ENCODE data around the gene DEPDC5. TPM values are rescaled to one million over a fixed set of nuclear protein-coding genes. Genes with fewer than 3 reads are reported as not detected.

The DEPDC5 gene
- total RNA-seq, 1 donor from 2014 or later = 33.0 TPM

DNA sequence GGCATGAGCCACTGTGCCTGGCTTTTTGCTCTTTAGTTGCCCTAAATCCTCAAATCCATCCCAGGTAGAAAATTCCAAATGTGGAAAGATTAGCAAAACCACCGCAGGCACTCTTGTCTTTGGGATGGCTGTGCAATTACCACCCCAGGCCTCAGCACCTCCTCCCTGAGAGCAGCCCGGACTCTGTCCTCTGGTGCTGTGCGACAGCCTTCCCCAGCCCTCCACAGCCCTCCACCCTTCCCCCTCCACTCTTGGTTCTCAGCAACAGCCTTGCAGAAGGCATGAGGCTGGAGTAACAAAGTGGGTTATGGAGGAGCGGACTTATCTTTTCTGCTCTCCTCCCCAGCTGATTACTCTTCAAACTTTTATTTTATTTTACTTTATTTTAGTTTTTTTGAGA lies 145.8 kb downstream of the DEPDC5 start:
- Mint-ChIP-seq H3K4me3 (ENCODE audit: low read depth) (no peak overlapping the region), H3K27ac (peak overlapping the region; percentile 56), H3K9me3 (ENCODE audit: low read depth) (no peaks in the 10 kb centered on the region), H3K4me1 (ENCODE audit: low read depth) (peaks cover 9% of the 10 kb centered on the region), H3K36me3 (ENCODE audit: insufficient read depth) (peaks cover 9% of the 10 kb centered on the region), H3K27me3 (no peaks in the 10 kb centered on the region)
- DNase-seq (ENCODE audit: low spot score, unreplicated experiment) = no peak
- no peak for TF ChIP-seq CTCF (IDR thresholded peaks at IDR 0.05; ENCODE audit: unreplicated experiment)

DNA sequence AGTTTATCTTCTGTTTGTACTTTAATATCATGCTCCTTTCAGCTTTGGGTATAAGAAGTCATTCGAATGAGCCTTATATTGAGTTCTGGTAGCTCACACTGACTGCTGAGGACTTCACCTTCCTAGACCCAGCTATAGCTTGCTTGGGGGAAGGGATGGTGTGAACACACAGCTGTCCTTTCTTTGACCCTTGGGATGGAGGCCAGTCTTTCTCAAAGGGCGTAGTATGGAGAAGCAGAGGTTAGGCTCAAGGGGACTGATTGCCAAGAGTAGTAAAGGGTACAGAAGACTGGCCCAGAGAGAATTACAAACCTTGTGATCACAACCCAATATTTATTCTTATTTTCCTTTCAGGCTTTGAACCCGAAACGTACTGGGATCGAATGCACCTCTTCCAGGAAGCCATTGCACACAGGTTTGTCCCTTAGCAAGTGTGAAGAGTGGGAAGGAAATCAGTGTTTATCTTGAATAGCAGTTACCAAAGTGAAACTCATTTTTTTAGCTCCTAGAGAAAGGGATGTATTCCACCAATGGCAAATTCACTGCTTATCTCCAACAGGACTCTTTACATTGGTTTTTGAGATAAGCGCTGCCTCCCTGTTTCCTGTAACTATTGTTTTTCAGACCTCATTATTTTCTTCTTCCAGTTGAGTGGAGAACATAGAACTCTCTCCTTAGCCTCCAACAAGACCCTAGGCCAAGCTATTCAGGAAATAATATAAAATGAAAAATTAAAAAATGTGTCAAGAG lies 147.7 kb downstream of the DEPDC5 start:
- H3K27ac Mint-ChIP-seq = peak overlapping the region; percentile 87
- no peaks in the 10 kb centered on the region for H3K9me3 Mint-ChIP-seq (ENCODE audit: low read depth)
- H3K36me3 Mint-ChIP-seq (ENCODE audit: insufficient read depth) = peaks cover 15% of the 10 kb centered on the region
- TF ChIP-seq CTCF (IDR thresholded peaks at IDR 0.05; ENCODE audit: unreplicated experiment) = no peak
- no peaks in the 10 kb centered on the region for H3K27me3 Mint-ChIP-seq
- no peak for DNase-seq (ENCODE audit: low spot score, unreplicated experiment)
- H3K4me1 Mint-ChIP-seq (ENCODE audit: low read depth) = peaks cover 8% of the 10 kb centered on the region
- no peak overlapping the region for H3K4me3 Mint-ChIP-seq (ENCODE audit: low read depth)

DNA sequence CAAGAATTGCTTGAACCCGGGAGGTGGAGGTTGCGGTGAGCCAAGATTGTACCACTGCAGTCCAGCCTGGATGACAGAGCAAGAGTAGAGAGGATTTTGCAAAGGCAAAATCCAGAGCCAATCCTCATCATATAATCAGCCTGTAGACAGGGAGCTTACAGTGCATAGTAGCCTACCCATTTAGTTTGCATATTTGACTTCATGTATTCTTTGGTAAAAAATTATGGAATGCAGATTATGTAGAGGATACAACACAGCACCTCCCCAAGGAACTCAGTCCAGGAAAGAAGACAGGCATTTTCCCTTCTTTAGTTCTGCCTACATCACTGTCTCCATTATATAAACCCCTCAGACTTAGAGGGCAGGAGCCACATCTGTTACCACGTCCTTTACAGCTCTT lies 150.8 kb downstream of the DEPDC5 start:
- no peaks in the 10 kb centered on the region for H3K27me3 Mint-ChIP-seq
- H3K4me3 Mint-ChIP-seq (ENCODE audit: low read depth) = no peak overlapping the region
- H3K27ac Mint-ChIP-seq = no peak overlapping the region
- no peaks in the 10 kb centered on the region for H3K9me3 Mint-ChIP-seq (ENCODE audit: low read depth)
- H3K36me3 Mint-ChIP-seq (ENCODE audit: insufficient read depth) = peaks cover 24% of the 10 kb centered on the region
- peaks cover 6% of the 10 kb centered on the region for H3K4me1 Mint-ChIP-seq (ENCODE audit: low read depth)
- no peak for TF ChIP-seq CTCF (IDR thresholded peaks at IDR 0.05; ENCODE audit: unreplicated experiment)
- DNase-seq (ENCODE audit: low spot score, unreplicated experiment) = no peak

DNA sequence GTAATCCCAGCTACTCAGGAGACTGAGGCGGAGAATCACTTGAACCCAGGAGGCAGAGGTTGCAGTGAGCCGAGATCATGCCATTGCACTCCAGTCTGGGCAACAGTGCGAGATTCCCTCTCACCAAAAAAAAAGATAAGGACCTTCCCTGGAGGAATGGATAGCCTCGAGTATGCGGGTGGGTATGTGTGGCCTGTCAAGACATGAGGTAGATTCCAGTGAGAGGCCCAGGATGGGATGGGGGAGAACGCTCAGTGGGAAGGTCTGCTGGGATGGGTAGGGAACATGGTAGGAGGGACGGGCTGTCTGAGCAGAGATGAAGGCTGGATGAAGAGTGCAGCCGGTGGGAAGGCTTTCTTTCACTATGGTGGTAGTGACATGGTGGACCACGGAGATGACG lies 151.5 kb downstream of the DEPDC5 start:
- DNase-seq (ENCODE audit: low spot score, unreplicated experiment) = no peak
- peak overlapping the region; percentile 0 for H3K27ac Mint-ChIP-seq
- H3K9me3 Mint-ChIP-seq (ENCODE audit: low read depth) = no peaks in the 10 kb centered on the region
- no peak for TF ChIP-seq CTCF (IDR thresholded peaks at IDR 0.05; ENCODE audit: unreplicated experiment)
- H3K27me3 Mint-ChIP-seq = no peaks in the 10 kb centered on the region
- H3K36me3 Mint-ChIP-seq (ENCODE audit: insufficient read depth) = peaks cover 26% of the 10 kb centered on the region
- peaks cover 6% of the 10 kb centered on the region for H3K4me1 Mint-ChIP-seq (ENCODE audit: low read depth)
- no peak overlapping the region for H3K4me3 Mint-ChIP-seq (ENCODE audit: low read depth)

DNA sequence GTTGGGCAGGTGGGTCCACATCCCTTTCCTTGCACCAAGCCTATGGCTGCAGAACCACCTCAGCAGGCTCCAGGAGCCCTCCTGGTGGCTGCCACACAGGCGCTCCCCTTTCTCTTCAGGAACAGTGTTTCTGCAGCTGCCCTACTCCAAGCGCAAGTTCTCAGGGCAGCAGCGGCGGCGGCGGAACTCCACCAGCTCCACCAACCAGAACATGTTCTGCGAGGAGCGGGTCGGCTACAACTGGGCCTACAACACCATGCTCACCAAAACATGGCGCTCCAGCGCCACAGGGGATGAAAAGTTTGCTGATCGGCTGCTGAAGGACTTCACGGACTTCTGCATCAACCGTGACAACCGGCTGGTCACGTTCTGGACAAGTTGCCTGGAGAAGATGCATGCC lies 152.3 kb downstream of the DEPDC5 start:
- H3K27me3 Mint-ChIP-seq = no peaks in the 10 kb centered on the region
- DNase-seq (ENCODE audit: low spot score, unreplicated experiment) = no peak
- no peak overlapping the region for H3K27ac Mint-ChIP-seq
- no peaks in the 10 kb centered on the region for H3K9me3 Mint-ChIP-seq (ENCODE audit: low read depth)
- no peak for TF ChIP-seq CTCF (IDR thresholded peaks at IDR 0.05; ENCODE audit: unreplicated experiment)
- no peak overlapping the region for H3K4me3 Mint-ChIP-seq (ENCODE audit: low read depth)
- H3K36me3 Mint-ChIP-seq (ENCODE audit: insufficient read depth) = peaks cover 27% of the 10 kb centered on the region
- peaks cover 6% of the 10 kb centered on the region for H3K4me1 Mint-ChIP-seq (ENCODE audit: low read depth)
